Fibroblast of lung (primary cell): Measurements from ENCODE around the gene DHRS9. TPM values are rescaled to one million over a fixed set of nuclear protein-coding genes. Genes with fewer than 3 reads are reported as not detected.

ENCODE experiments used
- DNase-seq, 2 donors: peaks; one replicate each; pipeline versions ENCODE4 v3.0.0 to v3.0.0-alpha.2; 2010; ENCODE audit warnings: low read depth in 2 of 2
- H2AFZ ChIP-seq: 2 replicates; pipeline ENCODE4 v1.5.1; 2012; ENCODE audit warnings: low read length, control low read depth, inconsistent platforms
- H3K27ac ChIP-seq: 2 replicates; pipeline ENCODE4 v1.5.1; 2011; ENCODE audit warnings: low read length, control low read depth; ENCODE audit not compliant: insufficient read depth
- H3K27me3 ChIP-seq: 2 replicates; pipeline ENCODE4 v1.5.1; 2011; ENCODE audit warnings: mild to moderate bottlenecking, low read length; ENCODE audit not compliant: control insufficient read depth, insufficient read depth
- H3K36me3 ChIP-seq: 2 replicates; pipeline ENCODE4 v1.5.1; 2011; ENCODE audit warnings: low read length; ENCODE audit not compliant: control insufficient read depth, insufficient read depth
- H3K4me1 ChIP-seq: 2 replicates; pipeline ENCODE4 v1.5.1; 2011; ENCODE audit warnings: low read length; ENCODE audit not compliant: control insufficient read depth, insufficient read depth; ENCODE audit errors: extremely low read depth
- H3K4me2 ChIP-seq: 2 replicates; pipeline ENCODE4 v1.5.1; 2011; ENCODE audit warnings: low read length, control low read depth; ENCODE audit not compliant: insufficient read depth; ENCODE audit errors: extremely low read depth
- H3K4me3 ChIP-seq, 4 experiments: fragments of 200-600 bp in 1 of 4; sonication (generic) in 1 of 4; replicated peaks in 1 of 4; 2 replicates each; pipeline ENCODE4 v1.5.1; 2011 to 2016; ENCODE audit warnings: low read length in 4 of 4, low read depth in 3 of 4, mild to moderate bottlenecking in 3 of 4, control low read depth in 2 of 4, inconsistent platforms in 1 of 4, mixed read lengths in 1 of 4; ENCODE audit not compliant: insufficient read depth in 1 of 4; ENCODE audit errors: control extremely low read depth in 1 of 4
- H3K79me2 ChIP-seq: 2 replicates; pipeline ENCODE4 v1.5.1; 2012; ENCODE audit warnings: mild to moderate bottlenecking, low read length, inconsistent platforms; ENCODE audit not compliant: control insufficient read depth, insufficient read depth
- H3K9ac ChIP-seq: 2 replicates; pipeline ENCODE4 v1.5.1; 2011; ENCODE audit warnings: mild to moderate bottlenecking, low read length, control low read depth; ENCODE audit not compliant: insufficient read depth
- H3K9me3 ChIP-seq: 2 replicates; pipeline ENCODE4 v1.5.1; 2012; ENCODE audit warnings: low read depth, low read length; ENCODE audit not compliant: control insufficient read depth, insufficient read depth
- H4K20me1 ChIP-seq: 2 replicates; pipeline ENCODE4 v1.5.1; 2011; ENCODE audit warnings: low read length; ENCODE audit not compliant: control insufficient read depth, insufficient read depth; ENCODE audit errors: extremely low read depth
- CTCF ChIP-seq, 2 donors: IDR thresholded peaks in 1 of 2; conservative IDR thresholded peaks in 1 of 2; 1 replicate in 1 of 2; 2 replicates in 1 of 2; pipeline ENCODE4 v1.5.1; 2011 to 2012; ENCODE audit warnings: low read length in 2 of 2, control low read depth in 1 of 2, inconsistent platforms in 1 of 2, low read depth in 1 of 2, mild to moderate bottlenecking in 1 of 2
- EZH2 ChIP-seq: IDR thresholded peaks from 2 replicates; pipeline ENCODE4 v1.5.1; 2012; ENCODE audit warnings: low read length, control low read depth, mild to moderate bottlenecking; ENCODE audit errors: missing control alignments
- polyA plus RNA-seq, 2 donors: library from polyadenylated mRNA; depleted of rRNA in 1 of 2; stranded (reverse) in 1 of 2; unstranded in 1 of 2; fragments of >200 nt; gene quantifications; 2 replicates each; pipeline ENCODE4 v1.2.1, GENCODE V29; 2011 to 2012; ENCODE audit warnings: missing spikeins in 1 of 2
- total RNA-seq: library from RNA; depleted of rRNA; stranded (reverse); fragments of >200 nt; gene quantifications from 2 replicates; pipeline ENCODE4 v1.2.1, GENCODE V29; 2014

The DHRS9 gene
- total and polyA plus RNA-seq, 2 donors (not counting 1 experiment from before 2014, with no cell fraction given) = not detected

- H3K36me3 ChIP-seq = no peaks in the 10 kb centered on the region
- no peak for DNase-seq
- TF ChIP-seq CTCF (conservative IDR thresholded peaks at IDR 0.05 in 1 of 2, IDR thresholded peaks at IDR 0.05 in 1 of 2; ENCODE audit: low read depth in 1 of 2, low read length in 2 of 2) (no peak), EZH2 (no peak)
Observed at GRCh38 chr2:169036736-169037440, 32.5 kb upstream of the DHRS9 start.

GRCh38 chr2:169038338-169038757 lies 31.0 kb upstream of the DHRS9 start:
- no peaks in the 10 kb centered on the region for H4K20me1 ChIP-seq
- H2AFZ ChIP-seq = no peak overlapping the region
- no peaks in the 10 kb centered on the region for H3K79me2 ChIP-seq
- no peak overlapping the region for H3K4me3 ChIP-seq
- DNase-seq = peak; percentile 19 to 72
- no peaks in the 10 kb centered on the region for H3K27me3 ChIP-seq
- no peaks in the 10 kb centered on the region for H3K36me3 ChIP-seq
- no peaks in the 10 kb centered on the region for H3K9me3 ChIP-seq
- TF ChIP-seq CTCF (conservative IDR thresholded peaks at IDR 0.05 in 1 of 2, IDR thresholded peaks at IDR 0.05 in 1 of 2; ENCODE audit: low read depth in 1 of 2, low read length in 2 of 2) (no peak), EZH2 (no peak)
- no peak overlapping the region for H3K9ac ChIP-seq
- H3K4me1 ChIP-seq = no peaks in the 10 kb centered on the region
- H3K27ac ChIP-seq = no peak overlapping the region
- H3K4me2 ChIP-seq = no peak overlapping the region

More at GRCh38 chr2:169036736-169037440, 32.5 kb upstream of the DHRS9 start:
- H3K4me3 ChIP-seq = no peak overlapping the region
- H3K27ac ChIP-seq = no peak overlapping the region
- H2AFZ ChIP-seq = no peak overlapping the region
- no peaks in the 10 kb centered on the region for H3K79me2 ChIP-seq
- H3K9ac ChIP-seq = no peak overlapping the region
- H3K4me2 ChIP-seq = no peak overlapping the region
- no peaks in the 10 kb centered on the region for H3K9me3 ChIP-seq
- no peaks in the 10 kb centered on the region for H3K27me3 ChIP-seq
- H4K20me1 ChIP-seq = no peaks in the 10 kb centered on the region
- H3K4me1 ChIP-seq = no peaks in the 10 kb centered on the region

- Histone ChIP-seq H3K4me1 (no peaks in the 10 kb centered on the region), H3K27ac (no peak overlapping the region), H3K79me2 (no peaks in the 10 kb centered on the region), H3K27me3 (no peaks in the 10 kb centered on the region), H3K9ac (no peak overlapping the region), H4K20me1 (no peaks in the 10 kb centered on the region), H3K4me2 (no peak overlapping the region), H3K36me3 (no peaks in the 10 kb centered on the region), H3K4me3 (no peak overlapping the region), H3K9me3 (no peaks in the 10 kb centered on the region), H2AFZ (no peak overlapping the region)
- TF ChIP-seq EZH2 (no peak), CTCF (conservative IDR thresholded peaks at IDR 0.05 in 1 of 2, IDR thresholded peaks at IDR 0.05 in 1 of 2; ENCODE audit: low read depth in 1 of 2, low read length in 2 of 2) (no peak)
- no peak for DNase-seq
Observed at GRCh38 chr2:169039702-169040101, 29.7 kb upstream of the DHRS9 start.
